Measurements from ENCODE around the gene CD276. TPM values are rescaled to one million over a fixed set of nuclear protein-coding genes. Genes with fewer than 3 reads are reported as not detected.

CD276 gene
- total RNA-seq, 3 donors from 2014 or later, result 20.9 to 119 (median 73.7) TPM

- H3K27ac ChIP-seq, result no peak within 1 kb of the TSS
- intact Hi-C loops (cut with DNase I; ENCODE audit: low total_unique reads), result no loop called here
Measured at GRCh38 chr15:73753250-73754130, 69.3 kb downstream of the CD276 start, which contains the start of gene INSYN1. TSS of gene INSYN1 (minus strand) at chr15:73753351. CDS start at chr15:73751130, 2,221 bp downstream.

GRCh38 chr15:73754461-73754860, 70.3 kb downstream of the CD276 start:
- no peak for DNase-seq (ENCODE audit: low spot score in 2 of 2)
- no peak overlapping the region for H3K27ac ChIP-seq
- intact Hi-C loops (cut with DNase I; ENCODE audit: low total_unique reads), result no loop called here
- H3K4me3 ChIP-seq, result no peak overlapping the region
- no peaks in the 10 kb centered on the region for H3K36me3 ChIP-seq
- TF ChIP-seq CTCF (IDR thresholded peaks at IDR 0.05), result no peak
- no peak for TF ChIP-seq POLR2AphosphoS5 (IDR thresholded peaks at IDR 0.05)
- TF ChIP-seq POLR2A (IDR thresholded peaks at IDR 0.05), result no peak
- H3K9me3 ChIP-seq, result no peaks in the 10 kb centered on the region
- H3K4me1 ChIP-seq, result peaks cover 0 to 6% of the 10 kb centered on the region in 2 donors
- peaks cover 0 to 31% of the 10 kb centered on the region in 2 donors for H3K27me3 ChIP-seq

More at GRCh38 chr15:73753250-73754130, 69.3 kb downstream of the CD276 start, which contains the start of gene INSYN1:
- no peak for TF ChIP-seq POLR2AphosphoS5 (IDR thresholded peaks at IDR 0.05)
- Histone ChIP-seq H3K27me3 (peaks cover 0 to 29% of the 10 kb centered on the region in 2 donors), H3K36me3 (no peaks in the 10 kb centered on the region), H3K4me1 (peaks cover 0 to 6% of the 10 kb centered on the region in 2 donors), H3K9me3 (no peaks in the 10 kb centered on the region), H3K4me3 (peak within 1 kb of the TSS; percentile 55 to 78 (median 60))
- no peak for DNase-seq (ENCODE audit: low spot score in 2 of 2)

GRCh38 chr15:73755481-73755880, 71.3 kb downstream of the CD276 start:
- intact Hi-C loops (cut with DNase I; ENCODE audit: low total_unique reads), result no loop called here
- Histone ChIP-seq H3K9me3 (no peaks in the 10 kb centered on the region), H3K4me3 (no peak overlapping the region), H3K27ac (no peak overlapping the region), H3K36me3 (no peaks in the 10 kb centered on the region), H3K4me1 (peaks cover 0 to 6% of the 10 kb centered on the region in 2 donors), H3K27me3 (peaks cover 0 to 31% of the 10 kb centered on the region in 2 donors)
- no peak for TF ChIP-seq CTCF (IDR thresholded peaks at IDR 0.05)
- no peak for TF ChIP-seq POLR2A (IDR thresholded peaks at IDR 0.05)
- TF ChIP-seq POLR2AphosphoS5 (IDR thresholded peaks at IDR 0.05), result no peak
- no peak for DNase-seq (ENCODE audit: low spot score in 2 of 2)

- Histone ChIP-seq H3K27ac (no peak overlapping the region), H3K36me3 (no peaks in the 10 kb centered on the region), H3K4me3 (no peak overlapping the region), H3K4me1 (peaks cover 0 to 6% of the 10 kb centered on the region in 2 donors), H3K9me3 (no peaks in the 10 kb centered on the region), H3K27me3 (peaks cover 0 to 31% of the 10 kb centered on the region in 2 donors)
- TF ChIP-seq CTCF (IDR thresholded peaks at IDR 0.05) (no peak), POLR2AphosphoS5 (IDR thresholded peaks at IDR 0.05) (no peak), POLR2A (IDR thresholded peaks at IDR 0.05) (no peak)
- DNase-seq (ENCODE audit: low spot score in 2 of 2), result no peak
- intact Hi-C loops (cut with DNase I; ENCODE audit: low total_unique reads), result no loop called here
Measured at GRCh38 chr15:73755946-73756345, 71.8 kb downstream of the CD276 start.

GRCh38 chr15:73756390-73756789, 72.2 kb downstream of the CD276 start:
- Histone ChIP-seq H3K9me3 (no peaks in the 10 kb centered on the region), H3K27ac (no peak overlapping the region), H3K27me3 (peaks cover 0 to 27% of the 10 kb centered on the region in 2 donors), H3K4me3 (no peak overlapping the region), H3K36me3 (no peaks in the 10 kb centered on the region), H3K4me1 (peaks cover 0 to 6% of the 10 kb centered on the region in 2 donors)
- intact Hi-C loops (cut with DNase I; ENCODE audit: low total_unique reads), result no loop called here
- no peak for TF ChIP-seq POLR2AphosphoS5 (IDR thresholded peaks at IDR 0.05)
- TF ChIP-seq POLR2A (IDR thresholded peaks at IDR 0.05), result no peak
- TF ChIP-seq CTCF (IDR thresholded peaks at IDR 0.05), result no peak
- no peak for DNase-seq (ENCODE audit: low spot score in 2 of 2)
